HG02973 (cell line): ENCODE results near the gene PDGFRB.
"Not testable (repeated sequence)": the region's sequence is repeated elsewhere in the genome, so short reads cannot be mapped to it uniquely, and the experiment has no call there.

Experiments used
- ATAC-seq: cut with Tn5 transposase; IDR thresholded peaks from one replicate; pipeline ENCODE4 v1.9.1; 2021; ENCODE audit warnings: moderate library complexity; ENCODE audit not compliant: unreplicated experiment

Gene PDGFRB

DNA sequence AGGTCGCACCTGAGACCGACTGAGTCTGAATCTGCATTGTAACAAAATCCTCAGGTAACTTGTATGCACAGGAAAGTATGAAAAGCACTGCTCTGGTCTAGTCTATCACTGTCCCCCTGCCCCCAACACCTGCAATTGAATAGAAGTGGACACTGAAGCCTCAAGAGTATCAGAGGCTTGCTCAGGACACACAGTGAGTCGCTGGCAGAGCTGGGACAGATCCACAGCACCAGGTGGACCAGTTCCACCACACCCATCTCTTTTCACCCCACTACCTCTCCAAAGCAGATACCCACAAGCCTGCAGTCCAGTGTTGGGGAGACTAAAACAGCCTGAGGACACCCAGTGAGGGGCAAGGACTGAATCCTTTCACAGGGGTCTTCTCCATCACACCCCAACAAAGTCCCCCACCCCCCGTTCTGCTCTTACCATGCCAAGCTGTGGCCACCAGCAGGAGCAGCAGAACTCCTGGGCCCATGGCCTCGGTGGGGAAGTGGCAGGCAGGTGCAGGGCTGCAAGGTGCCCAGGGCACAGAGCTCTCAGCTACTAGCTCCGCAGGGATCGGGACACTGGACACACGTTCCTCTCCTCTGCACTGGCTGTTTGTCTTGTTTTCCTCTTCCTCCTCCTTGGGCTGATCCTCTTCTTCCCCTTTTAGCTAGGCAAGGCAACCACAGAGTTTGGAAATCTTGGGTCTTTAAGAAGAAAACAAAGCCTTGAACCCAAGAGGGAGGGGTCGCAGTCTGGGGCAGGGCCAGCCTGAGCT is 69.5 kb downstream of the PDGFRB start, which contains the start of gene CSF1R:
Gene CSF1R (minus strand): TSS at position 605 of the 766 bp plus-strand sequence. CDS start 127 bp downstream, at position 478.
- ATAC-seq: no peak

- ATAC-seq: no peak
These were observed 70.3 kb downstream of the PDGFRB start for GRCh38 chr5:150085191-150085912.

DNA sequence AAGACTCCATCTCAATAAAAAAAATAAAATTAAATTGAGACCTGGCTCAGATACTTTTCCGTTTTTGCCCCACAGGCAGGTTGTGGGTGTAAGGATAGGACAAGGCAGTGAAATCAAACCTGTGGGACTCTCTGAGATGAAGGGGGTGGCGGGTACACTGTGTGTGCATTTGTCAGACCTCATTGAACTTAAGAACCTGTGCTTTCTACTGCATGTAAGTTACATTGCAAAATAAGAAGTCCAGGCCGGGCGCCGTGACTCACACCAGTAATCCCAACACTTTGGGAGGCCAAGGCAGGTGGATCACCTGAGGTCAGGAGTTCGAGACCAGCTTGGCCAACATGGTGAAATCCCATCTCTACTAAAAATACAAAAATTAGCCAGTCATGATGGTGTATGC is 70.9 kb downstream of the PDGFRB start:
- ATAC-seq: not testable (repeated sequence)

DNA sequence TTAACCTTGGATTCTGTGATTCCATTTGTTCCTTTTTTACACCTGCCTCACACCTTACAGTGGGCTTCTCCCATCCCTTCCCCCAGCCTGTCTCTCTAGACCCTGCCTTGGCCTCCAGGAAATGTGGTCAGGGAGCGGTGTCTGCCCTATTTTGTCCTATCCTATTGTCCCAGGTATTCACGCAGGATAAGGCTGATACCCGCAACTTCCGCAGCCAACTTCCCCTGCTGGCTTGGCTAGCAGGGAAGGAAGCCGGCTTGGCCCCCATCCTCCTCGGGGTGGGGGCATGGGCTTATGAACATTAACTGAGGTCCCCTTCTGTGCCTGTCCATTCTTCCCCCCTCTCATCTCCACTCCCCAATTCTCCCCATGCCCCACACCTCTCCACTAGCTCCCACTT is 72.8 kb downstream of the PDGFRB start:
- no peak for ATAC-seq

- ATAC-seq: peak; percentile 12
These were observed 73.3 kb downstream of the PDGFRB start for GRCh38 chr5:150082374-150082773.

DNA sequence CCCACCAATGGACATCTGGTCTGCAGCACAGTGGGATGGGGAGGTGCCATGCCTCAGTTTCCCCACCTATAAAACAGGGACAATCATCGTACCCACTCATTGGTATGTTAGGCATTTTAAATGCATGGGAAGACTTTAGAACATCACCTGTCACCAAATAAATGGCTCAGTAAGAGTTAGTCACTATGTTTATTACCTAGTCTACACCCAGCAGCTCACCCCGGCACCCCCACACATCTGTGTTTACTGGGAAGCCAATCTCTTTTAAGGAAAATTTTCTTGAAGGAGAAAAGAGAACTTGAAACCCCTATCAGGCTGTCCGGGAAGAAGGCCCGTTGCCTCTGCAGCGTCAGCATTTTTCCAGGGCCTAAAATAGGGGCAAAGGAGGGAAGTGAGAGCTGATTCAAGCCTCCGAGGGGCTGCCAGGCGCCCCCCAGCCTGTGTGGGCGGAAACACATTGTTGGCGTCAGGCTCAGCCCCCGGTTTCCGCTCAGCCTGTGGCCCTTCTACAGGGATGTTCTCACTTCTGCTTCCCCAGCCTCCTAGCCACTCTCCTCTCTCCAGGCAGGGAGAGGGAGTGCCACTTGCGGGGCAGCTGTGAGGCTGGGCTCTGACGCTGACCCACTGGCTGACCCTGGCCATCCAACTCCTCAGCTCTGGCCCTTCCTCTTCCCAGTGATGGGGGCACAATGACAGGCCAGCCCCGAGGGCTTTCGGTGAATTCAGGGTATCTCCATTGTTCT is 73.9 kb downstream of the PDGFRB start:
- ATAC-seq: peak; percentile 89

DNA sequence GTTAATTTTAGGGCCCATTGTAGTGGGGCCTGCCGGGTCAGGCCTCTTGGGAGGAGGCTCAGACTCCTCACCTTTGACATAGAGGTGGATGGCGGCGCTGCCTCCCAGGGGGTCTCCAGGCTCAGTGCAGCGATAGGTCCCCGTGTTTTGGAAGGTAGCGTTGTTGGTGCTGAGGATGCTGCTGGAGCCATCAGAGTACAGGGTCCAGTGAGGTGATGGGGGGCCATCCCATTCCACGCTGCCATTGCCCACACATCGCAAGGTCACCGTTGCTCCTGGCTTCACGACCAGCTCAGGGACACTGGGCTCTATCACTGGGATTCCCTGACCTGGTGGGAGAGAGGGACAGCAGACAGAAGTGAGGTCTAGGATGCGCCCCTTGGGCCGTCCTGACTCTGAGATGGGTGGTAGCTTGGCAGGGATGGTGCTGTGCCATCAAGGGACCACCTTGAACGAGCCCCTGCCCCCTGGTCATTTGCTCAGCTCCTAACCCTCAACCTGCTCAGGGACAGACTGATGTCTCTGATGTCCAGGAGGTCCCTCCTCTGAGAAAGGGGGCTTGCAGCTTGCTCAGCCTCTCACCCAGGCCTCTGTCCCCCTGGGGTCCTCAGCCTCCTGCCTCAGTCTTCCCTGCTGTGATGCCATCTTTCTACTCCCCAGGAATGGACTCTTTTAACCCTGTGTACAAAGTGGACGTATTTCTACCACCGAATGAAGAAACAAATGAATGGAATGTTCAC is 74.8 kb downstream of the PDGFRB start:
- no peak for ATAC-seq

GRCh38 chr5:150079909-150080461 is 75.7 kb downstream of the PDGFRB start:
- ATAC-seq: no peak

DNA sequence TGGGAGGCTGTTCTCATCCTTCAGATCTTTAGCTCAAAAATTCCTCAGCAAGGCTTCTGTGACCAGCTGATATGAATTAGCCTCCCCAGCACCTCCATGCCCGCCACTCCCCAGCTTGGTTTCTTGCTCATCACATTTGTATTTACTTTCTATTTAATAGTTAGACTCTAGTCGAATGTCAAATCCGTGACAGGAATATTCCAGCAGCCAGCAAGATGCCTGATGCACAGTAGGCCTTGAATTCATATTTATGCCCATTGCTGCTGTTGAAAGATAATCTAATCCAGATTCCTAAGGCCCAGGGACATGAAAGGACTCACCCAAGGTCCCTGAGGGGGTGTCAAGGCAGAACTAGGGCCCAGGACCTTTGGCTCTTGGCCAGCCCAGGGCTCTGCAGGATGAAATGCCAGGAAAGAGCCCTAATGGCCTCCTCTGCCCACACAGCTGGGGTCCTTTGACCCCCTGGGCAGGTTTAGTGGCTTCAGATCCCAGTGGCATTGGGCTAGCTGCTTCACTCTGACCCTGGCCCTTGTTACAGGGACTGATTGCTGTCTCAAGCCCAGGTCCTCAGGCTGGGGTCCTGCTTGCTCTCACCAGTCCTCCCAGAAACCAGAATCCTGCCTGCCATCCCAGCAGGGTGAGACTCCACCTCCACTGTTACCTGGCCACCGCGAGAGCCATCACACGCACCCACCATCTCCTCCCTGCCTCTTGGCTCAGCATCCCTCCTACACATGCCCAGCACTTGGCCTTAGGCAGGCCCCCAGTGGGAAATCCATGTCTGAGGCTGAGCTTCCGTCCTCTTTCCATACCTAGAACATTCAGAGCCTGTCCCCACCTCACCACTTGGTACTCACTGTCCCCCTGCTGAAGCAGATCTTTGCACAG is 76.6 kb downstream of the PDGFRB start:
- ATAC-seq: no peak

DNA sequence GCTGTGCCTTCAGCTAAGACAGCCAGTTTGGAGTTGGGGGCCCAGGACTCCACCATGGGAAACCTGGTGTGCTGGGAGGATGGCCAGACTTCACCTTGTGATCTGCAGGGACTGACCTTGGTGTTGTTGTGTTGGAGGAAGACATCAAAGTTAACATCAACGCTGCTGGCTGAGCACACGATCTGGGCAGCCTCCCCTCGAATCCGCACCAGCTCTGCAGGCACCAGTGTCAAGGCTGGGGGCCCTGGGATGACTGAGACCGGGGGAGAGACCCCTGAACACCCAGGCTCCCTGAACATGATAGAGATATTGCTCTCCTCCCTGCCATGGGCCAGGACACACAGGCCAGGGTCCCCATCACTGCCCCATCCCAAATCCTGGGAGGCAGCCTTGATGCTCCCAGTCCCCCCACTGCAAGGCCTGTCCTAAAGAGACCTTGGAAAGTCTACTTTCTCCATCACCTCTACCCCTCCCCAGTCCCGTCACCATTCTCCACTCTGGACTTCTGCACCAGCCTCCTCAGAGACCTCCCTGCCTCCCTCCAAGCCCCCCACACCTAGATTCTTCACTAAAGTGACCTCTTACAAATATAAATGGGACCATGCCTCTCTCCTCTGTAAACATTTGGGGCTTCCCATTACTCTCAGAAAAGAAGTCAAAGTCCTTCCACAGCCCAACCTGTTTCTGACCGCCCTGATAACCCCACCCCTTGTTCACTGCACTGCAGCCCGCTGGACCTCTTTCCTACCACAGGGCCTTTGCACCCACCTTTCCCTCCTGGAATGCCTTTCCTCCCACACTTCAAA is 77.4 kb downstream of the PDGFRB start:
- no peak for ATAC-seq

DNA sequence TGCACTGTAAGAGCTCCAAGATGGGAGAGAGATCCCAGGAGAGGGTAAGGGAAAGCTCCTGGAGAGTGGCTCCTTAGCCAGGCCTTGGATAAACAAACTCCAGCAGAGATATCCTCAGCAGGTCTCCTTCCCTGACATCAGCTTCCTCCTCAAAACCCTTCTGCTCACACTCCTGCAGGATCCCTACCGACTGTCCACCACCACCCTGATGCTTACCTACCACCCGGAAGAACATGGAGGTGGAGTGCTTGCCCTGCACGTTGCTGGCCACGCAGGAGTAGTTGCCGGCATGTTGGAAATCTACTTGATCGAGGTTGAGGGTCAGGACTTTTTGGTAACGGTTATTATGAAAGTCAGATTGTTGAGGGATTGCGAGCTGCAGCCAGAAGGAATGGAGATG is 78.6 kb downstream of the PDGFRB start:
- ATAC-seq: no peak

GRCh38 chr5:150075806-150076205 is 79.8 kb downstream of the PDGFRB start:
- ATAC-seq: no peak

DNA sequence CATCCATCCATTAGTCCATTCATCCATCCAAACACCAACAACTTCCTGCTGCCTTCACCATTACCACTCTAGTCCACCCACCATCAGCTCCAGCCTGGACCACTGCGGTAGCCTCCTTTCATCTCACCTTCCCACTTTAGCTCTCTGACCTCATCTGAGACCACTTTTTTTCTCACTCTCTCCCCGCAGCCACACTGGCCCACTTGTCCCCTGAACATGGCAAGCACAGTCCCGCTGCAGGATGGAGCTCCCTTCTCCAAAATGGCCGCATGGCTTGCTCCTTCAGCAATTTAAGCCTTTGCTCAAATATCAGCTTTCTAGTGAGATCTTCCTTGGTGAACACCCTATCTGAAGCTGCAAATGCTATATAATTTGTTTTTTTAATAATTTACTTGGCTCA is 80.4 kb downstream of the PDGFRB start:
- ATAC-seq: no peak

DNA sequence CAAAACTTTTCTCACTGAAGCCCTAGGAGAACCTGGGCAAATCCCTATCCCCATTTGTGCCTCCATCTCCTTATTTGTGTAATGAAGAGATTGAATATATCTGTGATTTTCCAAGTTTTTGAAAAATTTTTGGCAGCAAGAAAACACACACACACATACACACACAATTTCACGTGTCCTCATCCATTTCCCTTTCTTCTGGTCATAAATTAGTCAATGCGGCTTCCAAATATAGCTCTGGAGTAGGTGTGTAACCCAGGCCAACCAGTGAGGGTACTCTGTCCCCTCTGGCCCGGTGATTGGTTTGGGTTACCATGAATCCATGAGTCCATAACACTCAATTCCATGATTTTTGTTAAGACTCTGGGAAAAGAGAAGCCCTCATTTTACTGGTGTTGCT is 82.0 kb downstream of the PDGFRB start:
- no peak for ATAC-seq

DNA sequence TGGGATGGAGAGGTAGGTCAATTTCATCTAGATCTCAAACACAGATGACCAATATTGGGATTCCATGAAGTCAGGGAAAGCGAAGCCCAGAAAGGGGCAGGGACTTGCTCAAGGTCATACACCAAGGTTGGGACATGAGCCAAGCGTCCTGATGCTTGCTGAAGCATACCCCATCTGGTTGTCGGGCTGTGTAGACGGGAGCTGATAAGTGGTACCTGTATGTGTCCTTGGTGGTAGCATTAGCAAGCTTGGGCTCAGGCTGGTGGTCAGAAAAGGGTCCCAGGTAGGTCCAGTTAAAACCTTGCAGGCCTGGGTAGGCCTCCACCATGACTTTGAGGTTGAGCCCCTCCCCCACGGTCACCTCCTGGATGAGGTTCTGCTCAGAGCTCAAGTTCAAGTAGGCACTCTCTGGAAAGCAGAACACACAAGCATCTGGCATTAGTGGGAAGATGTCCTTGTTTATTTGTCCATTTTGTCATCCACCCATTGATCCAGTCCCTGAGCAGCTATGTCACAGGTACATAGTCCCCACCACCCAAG is 82.5 kb downstream of the PDGFRB start:
- ATAC-seq: no peak

GRCh38 chr5:150070821-150071220 is 84.8 kb downstream of the PDGFRB start:
- ATAC-seq: no peak

DNA sequence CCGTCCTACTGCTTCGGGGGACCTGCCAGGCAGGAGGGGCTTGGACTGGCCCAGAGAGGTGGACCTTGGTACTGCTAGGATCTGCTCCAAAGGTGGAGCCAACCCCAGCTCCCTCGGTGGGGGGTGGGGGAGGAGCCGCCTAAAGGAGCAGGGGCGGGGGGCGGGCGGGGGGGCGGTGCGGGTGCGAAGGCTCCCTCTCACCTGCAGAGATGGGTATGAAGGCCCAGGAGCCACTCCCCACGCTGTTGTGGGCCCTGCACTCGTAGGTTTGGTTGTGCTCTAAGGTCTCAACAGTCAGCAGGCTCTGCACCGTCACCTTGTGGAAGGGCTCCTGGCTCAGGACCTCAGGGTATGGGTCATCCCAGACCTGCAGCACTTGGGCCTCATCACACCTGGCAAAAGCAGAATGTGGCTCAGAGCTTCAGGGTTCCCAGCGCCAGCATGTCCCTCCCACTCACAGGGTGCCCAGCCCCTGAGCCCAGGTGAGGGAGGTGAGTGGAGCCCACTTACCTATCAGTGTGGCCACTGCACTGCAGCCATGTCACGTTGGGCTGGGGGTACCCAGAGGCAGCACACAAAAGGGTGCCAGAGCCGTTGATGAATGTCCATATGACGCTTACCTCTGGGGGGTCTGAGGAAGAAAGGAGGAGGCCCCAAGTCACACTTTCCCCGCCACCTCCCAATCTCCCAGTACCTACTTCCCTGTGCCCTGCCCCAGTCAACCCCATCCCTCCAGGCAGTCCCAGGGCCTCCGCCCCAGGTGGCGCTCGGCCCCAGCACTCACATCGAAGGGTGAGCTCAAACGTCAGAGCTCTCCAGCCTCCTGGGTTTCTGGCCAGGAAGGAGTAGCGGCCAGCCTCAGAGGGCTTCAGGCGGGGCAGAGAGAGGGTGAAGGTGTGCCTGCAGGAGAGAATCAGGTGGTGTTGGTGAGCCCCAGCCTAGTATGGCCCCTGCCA is 85.7 kb downstream of the PDGFRB start:
- ATAC-seq: no peak
